ENCODE data around the gene PMFBP1. TPM values are rescaled to one million over a fixed set of nuclear protein-coding genes. Genes with fewer than 3 reads are reported as not detected.

PMFBP1 gene
- total RNA-seq, 1 experiment from 2014 or later, result 5.6 TPM

GRCh38 chr16:72172105-72173034 lies at the start of gene PMFBP1 (continued):
- no peak for TF ChIP-seq POLR2AphosphoS5 (IDR thresholded peaks at IDR 0.05; ENCODE audit: low read depth, low read length)

- Histone ChIP-seq H4K20me1 (ENCODE audit: insufficient read depth) (no peaks in the 10 kb centered on the region), H3K27ac (ENCODE audit: low read depth, low read length) (no peak overlapping the region), H3K9me3 (ENCODE audit: control insufficient read depth in 1 of 2, insufficient read depth in 1 of 2, low read depth in 1 of 2, low read length in 2 of 2) (no peaks in the 10 kb centered on the region), H3K9me2 (ENCODE audit: insufficient read depth) (no peaks in the 10 kb centered on the region), H2AFZ (ENCODE audit: low read depth, low read length, poor library complexity, severe bottlenecking) (no peak overlapping the region), H3K9ac (ENCODE audit: low read length) (no peak overlapping the region), H3K4me3 (replicated peaks in 1 of 2; ENCODE audit: low read depth in 1 of 2, low read length in 2 of 2) (no peak overlapping the region), H3K4me2 (ENCODE audit: low read length) (no peak overlapping the region), H3K36me3 (ENCODE audit: control insufficient read depth in 1 of 2, insufficient read depth in 2 of 2, low read length in 2 of 2) (no peaks in the 10 kb centered on the region), H3K27me3 (ENCODE audit: insufficient read depth, low read length) (no peaks in the 10 kb centered on the region), H3K79me2 (ENCODE audit: insufficient read depth, low read length) (no peaks in the 10 kb centered on the region), H3K4me1 (ENCODE audit: control insufficient read depth in 1 of 2, insufficient read depth in 2 of 2, low read length in 2 of 2) (no peaks in the 10 kb centered on the region)
- no TSS peak for BruUV-seq (replicated peaks)
- RAD21 ChIA-PET (ENCODE audit: low non-redundant PET in 1 of 2, low total read pairs in 2 of 2, uncharacterized antibody in 2 of 2, unreplicated experiment in 2 of 2), result no interaction called here
- no peak for DNase-seq (ENCODE audit: low read depth, low spot score)
- no peak for TF ChIP-seq ZFX (IDR thresholded peaks at IDR 0.05)
- TF ChIP-seq POLR2A (IDR thresholded peaks at IDR 0.05; ENCODE audit: borderline replicate concordance, extremely low read depth, insufficient read depth, insufficient read length), result no peak
- no peak for TF ChIP-seq TCF7L2 (IDR thresholded peaks at IDR 0.05; ENCODE audit: borderline replicate concordance, extremely low read depth, insufficient read depth, insufficient read length)
- no peak for TF ChIP-seq SP1 (IDR thresholded peaks at IDR 0.05; ENCODE audit: low read depth)
- TF ChIP-seq FOSL1 (IDR thresholded peaks at IDR 0.05; ENCODE audit: low read depth), result no peak
- no peak for TF ChIP-seq YY1 (IDR thresholded peaks at IDR 0.05; ENCODE audit: extremely low read depth, insufficient replicate concordance, low read depth, low read length)
- no peak for TF ChIP-seq JUND (IDR thresholded peaks at IDR 0.05)
- TF ChIP-seq, protein P1, sequence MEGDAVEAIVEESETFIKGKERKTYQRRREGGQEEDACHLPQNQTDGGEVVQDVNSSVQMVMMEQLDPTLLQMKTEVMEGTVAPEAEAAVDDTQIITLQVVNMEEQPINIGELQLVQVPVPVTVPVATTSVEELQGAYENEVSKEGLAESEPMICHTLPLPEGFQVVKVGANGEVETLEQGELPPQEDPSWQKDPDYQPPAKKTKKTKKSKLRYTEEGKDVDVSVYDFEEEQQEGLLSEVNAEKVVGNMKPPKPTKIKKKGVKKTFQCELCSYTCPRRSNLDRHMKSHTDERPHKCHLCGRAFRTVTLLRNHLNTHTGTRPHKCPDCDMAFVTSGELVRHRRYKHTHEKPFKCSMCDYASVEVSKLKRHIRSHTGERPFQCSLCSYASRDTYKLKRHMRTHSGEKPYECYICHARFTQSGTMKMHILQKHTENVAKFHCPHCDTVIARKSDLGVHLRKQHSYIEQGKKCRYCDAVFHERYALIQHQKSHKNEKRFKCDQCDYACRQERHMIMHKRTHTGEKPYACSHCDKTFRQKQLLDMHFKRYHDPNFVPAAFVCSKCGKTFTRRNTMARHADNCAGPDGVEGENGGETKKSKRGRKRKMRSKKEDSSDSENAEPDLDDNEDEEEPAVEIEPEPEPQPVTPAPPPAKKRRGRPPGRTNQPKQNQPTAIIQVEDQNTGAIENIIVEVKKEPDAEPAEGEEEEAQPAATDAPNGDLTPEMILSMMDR (IDR thresholded peaks at IDR 0.05 in 2 of 3, conservative IDR thresholded peaks at IDR 0.05 in 1 of 3; ENCODE audit: borderline replicate concordance in 1 of 3, insufficient read depth in 1 of 3, low read depth in 2 of 3, low read length in 2 of 3), result no peak
- TF ChIP-seq ELF1 (IDR thresholded peaks at IDR 0.05; ENCODE audit: borderline replicate concordance, low read depth), result no peak
- no peak for TF ChIP-seq SIN3A (IDR thresholded peaks at IDR 0.05; ENCODE audit: low read depth)
- no peak for TF ChIP-seq CEBPB (IDR thresholded peaks at IDR 0.05; ENCODE audit: low read depth)
- TF ChIP-seq, protein P2, sequence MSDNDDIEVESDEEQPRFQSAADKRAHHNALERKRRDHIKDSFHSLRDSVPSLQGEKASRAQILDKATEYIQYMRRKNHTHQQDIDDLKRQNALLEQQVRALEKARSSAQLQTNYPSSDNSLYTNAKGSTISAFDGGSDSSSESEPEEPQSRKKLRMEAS (IDR thresholded peaks at IDR 0.05), result no peak
- POLR2A ChIA-PET, result no interaction called here
- intact Hi-C loops (cut with micrococcal nuclease), result no loop called here
- CTCF ChIA-PET, result no interaction called here
- ATAC-seq, result no peak
Measured at GRCh38 chr16:72221630-72222024, 49.7 kb upstream of the PMFBP1 start.

Data from HCT116 (cell line).